Colonic mucosa (tissue), 4 donors: Measurements from ENCODE around the gene CYFIP1. TPM values are rescaled to one million over a fixed set of nuclear protein-coding genes. Genes with fewer than 3 reads are reported as not detected.

ENCODE experiments used
- DNase-seq: peaks from one replicate; pipeline ENCODE4 v3.0.0-alpha.2; 2020
- H3K27ac ChIP-seq: fragments of 200-600 bp; one replicate; pipeline ENCODE4 v1.8.0; 2021
- H3K27me3 ChIP-seq: fragments of 200-600 bp; one replicate; pipeline ENCODE4 v1.8.0; 2021
- H3K36me3 ChIP-seq: fragments of 200-600 bp; one replicate; pipeline ENCODE4 v1.8.0; 2021
- H3K4me1 ChIP-seq: fragments of 200-600 bp; one replicate; pipeline ENCODE4 v1.8.0; 2021; ENCODE audit warnings: mild to moderate bottlenecking
- H3K4me3 ChIP-seq: fragments of 200-600 bp; one replicate; pipeline ENCODE4 v1.8.0; 2021
- H3K9ac ChIP-seq, 2 donors: one replicate each; pipeline ENCODE4 v1.7.0; 2013; ENCODE audit warnings: control low read depth in 2 of 2, low read depth in 2 of 2, low read length in 2 of 2
- H3K9me3 ChIP-seq: fragments of 200-600 bp; one replicate; pipeline ENCODE4 v1.8.0; 2021
- intact Hi-C: fragments of 100-400 bp; cut with DNase I; formaldehyde crosslinking; loops from one replicate; pipeline ENCODE4 v1.14.1; 2022
- total RNA-seq, 2 donors: library from RNA; stranded (reverse); fragmentation: NEBNext Ultra II Directional in 1 of 2; extraction: Animal tissue kit (Norgen Biotek cat#: 25700) in 1 of 2; gene quantifications; one replicate each; pipeline ENCODE4 v1.2.1, GENCODE V29; 2021
- TF ChIP-seq, protein P1 (sequence below): fragments of 200-600 bp; IDR thresholded peaks from one replicate; pipeline ENCODE4 v1.8.0; 2022; ENCODE audit warnings: antibody characterized with exemption, mild to moderate bottlenecking
- donor health status: healthy.
- donor health status: DM: no; HTN: no; CAD: no.
- donor health status: DM: no; HTN: no; CAD: no.

CYFIP1 gene
- total RNA-seq, 2 donors from 2014 or later = 119 to 165 TPM

DNA sequence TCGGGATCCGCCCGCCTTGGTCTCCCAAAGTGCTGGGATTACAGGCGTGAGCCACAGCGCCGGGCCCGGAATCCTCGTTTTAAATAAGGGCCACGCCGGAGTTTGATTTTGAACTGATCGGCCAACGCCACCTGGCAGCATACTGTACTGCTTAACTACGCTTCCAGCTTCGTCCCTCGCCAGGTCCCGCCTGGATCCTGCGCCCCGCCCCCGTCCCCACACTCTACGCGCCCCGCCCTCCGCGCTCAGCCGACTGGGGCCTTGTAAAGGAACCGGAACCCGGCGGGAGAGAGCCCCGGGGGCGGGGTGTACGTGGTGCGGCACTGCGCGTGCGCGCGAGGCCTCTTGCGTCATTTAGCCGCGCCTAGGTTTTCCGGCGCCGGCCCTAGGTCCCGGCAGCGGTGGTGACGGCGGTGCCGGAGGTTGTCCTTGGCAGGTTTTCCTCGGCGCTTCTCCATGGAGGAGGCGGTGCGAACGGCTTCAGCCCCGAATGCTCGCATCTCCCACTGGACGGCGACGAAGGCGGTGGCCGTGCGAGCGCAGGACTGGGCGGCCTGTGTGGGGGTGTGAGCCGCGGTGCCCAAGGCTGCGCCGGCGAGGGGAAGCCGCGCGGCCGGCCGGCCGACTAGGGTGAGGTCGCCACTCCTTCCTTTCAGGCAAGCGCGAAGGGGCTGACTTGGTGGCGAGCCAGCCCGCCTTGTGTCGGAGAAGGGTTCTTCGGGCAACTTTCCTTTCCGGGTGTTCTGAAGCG, 141.7 kb downstream of the CYFIP1 start, which contains the start of gene NIPA2:
TSS of gene NIPA2 (plus strand) at position 375 of the 751 bp plus-strand sequence. CDS start 13,066 bp downstream, outside the sequence.
- H3K9ac ChIP-seq = peak within 1 kb of the TSS; percentile 79 to 97
- TF ChIP-seq, protein P1, sequence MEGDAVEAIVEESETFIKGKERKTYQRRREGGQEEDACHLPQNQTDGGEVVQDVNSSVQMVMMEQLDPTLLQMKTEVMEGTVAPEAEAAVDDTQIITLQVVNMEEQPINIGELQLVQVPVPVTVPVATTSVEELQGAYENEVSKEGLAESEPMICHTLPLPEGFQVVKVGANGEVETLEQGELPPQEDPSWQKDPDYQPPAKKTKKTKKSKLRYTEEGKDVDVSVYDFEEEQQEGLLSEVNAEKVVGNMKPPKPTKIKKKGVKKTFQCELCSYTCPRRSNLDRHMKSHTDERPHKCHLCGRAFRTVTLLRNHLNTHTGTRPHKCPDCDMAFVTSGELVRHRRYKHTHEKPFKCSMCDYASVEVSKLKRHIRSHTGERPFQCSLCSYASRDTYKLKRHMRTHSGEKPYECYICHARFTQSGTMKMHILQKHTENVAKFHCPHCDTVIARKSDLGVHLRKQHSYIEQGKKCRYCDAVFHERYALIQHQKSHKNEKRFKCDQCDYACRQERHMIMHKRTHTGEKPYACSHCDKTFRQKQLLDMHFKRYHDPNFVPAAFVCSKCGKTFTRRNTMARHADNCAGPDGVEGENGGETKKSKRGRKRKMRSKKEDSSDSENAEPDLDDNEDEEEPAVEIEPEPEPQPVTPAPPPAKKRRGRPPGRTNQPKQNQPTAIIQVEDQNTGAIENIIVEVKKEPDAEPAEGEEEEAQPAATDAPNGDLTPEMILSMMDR = no peak
- peak; percentile 99 for DNase-seq

DNA sequence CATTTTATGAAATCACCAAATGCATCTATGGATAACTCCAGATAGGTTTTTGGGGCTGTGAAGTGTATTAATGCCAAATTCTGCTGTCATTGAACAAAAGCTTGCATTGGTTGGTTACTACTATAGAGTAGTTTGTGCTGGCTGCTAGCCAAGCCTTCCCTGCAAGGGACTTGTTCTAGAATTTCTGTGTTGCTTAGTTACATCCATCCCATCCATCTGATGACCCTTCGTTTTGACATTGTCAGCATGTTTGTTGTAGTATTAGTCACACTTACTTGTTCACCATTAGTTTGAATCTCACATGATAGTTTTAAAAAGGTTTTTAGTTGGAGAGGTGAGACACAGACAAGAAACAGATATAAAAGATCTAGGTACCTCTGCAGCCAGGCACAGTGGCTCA, 148.7 kb downstream of the CYFIP1 start:
- H3K9me3 ChIP-seq = no peaks in the 10 kb centered on the region
- TF ChIP-seq, protein P1 = no peak
- DNase-seq = no peak
- H3K27ac ChIP-seq = no peak overlapping the region
- H3K36me3 ChIP-seq = no peaks in the 10 kb centered on the region
- no peaks in the 10 kb centered on the region for H3K4me1 ChIP-seq
- no peak overlapping the region for H3K9ac ChIP-seq
- H3K27me3 ChIP-seq = no peaks in the 10 kb centered on the region
- intact Hi-C loops = no loop called here
- no peak overlapping the region for H3K4me3 ChIP-seq

More for the DNA sequence above, 141.7 kb downstream of the CYFIP1 start, which contains the start of gene NIPA2:
- Histone ChIP-seq H3K27ac (peak within 1 kb of the TSS; percentile 96), H3K9me3 (no peaks in the 10 kb centered on the region), H3K4me3 (peak within 1 kb of the TSS; percentile 90), H3K4me1 (peaks cover 9% of the 10 kb centered on the region), H3K27me3 (no peaks in the 10 kb centered on the region), H3K36me3 (no peaks in the 10 kb centered on the region)
- intact Hi-C loops = loop anchor here (5.0 kb wide), 1 partner anchor 51 kb away; the partner anchor contains the start of gene NIPA1

DNA sequence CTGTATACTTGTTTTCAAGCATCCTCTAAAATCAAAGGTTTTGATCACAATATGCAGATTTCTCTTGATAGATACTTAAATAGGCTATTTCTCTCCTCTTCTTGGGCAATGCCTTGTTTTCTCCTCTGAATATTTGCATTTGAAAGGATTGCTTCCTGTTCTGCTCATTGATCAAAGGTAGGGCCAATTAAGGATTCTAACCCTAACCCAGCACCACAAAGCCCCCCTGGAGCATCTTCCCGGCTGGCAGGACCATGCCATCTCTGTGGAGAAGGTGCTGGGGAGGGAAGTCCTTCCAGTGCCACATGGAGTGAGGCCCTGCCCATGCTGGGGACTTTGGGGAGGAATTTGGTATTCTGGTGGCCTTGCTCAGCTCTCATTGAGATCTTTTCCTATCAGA, 153.0 kb downstream of the CYFIP1 start:
- Histone ChIP-seq H3K4me3 (no peak overlapping the region), H3K9ac (no peak overlapping the region), H3K27ac (no peak overlapping the region), H3K4me1 (no peaks in the 10 kb centered on the region), H3K9me3 (no peaks in the 10 kb centered on the region), H3K36me3 (no peaks in the 10 kb centered on the region), H3K27me3 (no peaks in the 10 kb centered on the region)
- TF ChIP-seq, protein P1 = no peak
- intact Hi-C loops = no loop called here
- DNase-seq = no peak

DNA sequence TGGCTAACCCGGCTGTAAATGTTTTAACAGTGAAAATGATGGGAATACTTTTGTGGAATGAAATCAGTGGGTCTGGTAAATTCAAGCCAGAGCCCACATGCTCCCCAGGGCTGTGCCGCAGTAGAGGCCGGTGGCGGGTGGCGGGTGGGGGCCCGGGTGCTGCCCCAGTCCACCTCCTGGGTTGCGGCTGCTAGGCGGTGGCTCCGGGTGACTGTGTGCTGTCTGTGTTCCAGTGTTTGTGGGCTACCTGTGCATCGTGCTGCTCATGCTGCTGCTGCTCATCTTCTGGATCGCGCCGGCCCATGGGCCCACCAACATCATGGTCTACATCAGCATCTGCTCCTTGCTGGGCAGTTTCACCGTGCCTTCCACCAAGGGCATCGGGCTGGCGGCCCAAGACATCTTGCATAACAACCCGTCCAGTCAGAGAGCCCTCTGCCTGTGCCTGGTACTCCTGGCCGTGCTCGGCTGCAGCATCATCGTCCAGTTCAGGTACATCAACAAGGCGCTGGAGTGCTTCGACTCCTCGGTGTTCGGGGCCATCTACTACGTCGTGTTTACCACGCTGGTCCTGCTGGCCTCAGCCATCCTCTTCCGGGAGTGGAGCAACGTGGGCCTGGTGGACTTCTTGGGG, 156.6 kb downstream of the CYFIP1 start:
- no peaks in the 10 kb centered on the region for H3K9me3 ChIP-seq
- TF ChIP-seq, protein P1 = no peak
- H3K27ac ChIP-seq = no peak overlapping the region
- H3K9ac ChIP-seq = no peak overlapping the region
- no peaks in the 10 kb centered on the region for H3K4me1 ChIP-seq
- no peaks in the 10 kb centered on the region for H3K36me3 ChIP-seq
- intact Hi-C loops = no loop called here
- DNase-seq = no peak
- H3K27me3 ChIP-seq = no peaks in the 10 kb centered on the region
- no peak overlapping the region for H3K4me3 ChIP-seq

DNA sequence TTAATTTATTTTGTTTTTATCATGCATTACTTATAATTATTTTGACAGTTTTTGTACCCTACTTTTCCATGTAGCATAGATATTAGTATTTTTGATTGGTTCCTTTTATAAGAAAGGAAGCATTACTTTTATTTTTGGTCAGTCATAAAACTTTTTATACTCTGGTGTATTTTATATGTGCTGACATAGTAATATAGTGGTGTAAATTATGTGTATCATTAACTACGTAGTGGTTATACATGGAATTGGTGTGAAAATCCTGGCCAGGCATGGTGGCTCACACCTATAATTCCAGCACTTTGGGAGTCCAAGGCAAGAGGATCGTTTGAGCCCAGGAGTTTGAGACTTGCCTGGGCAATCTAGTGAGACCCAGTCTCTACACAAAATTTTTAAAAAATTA, 160.5 kb downstream of the CYFIP1 start:
- H3K36me3 ChIP-seq = no peaks in the 10 kb centered on the region
- H3K27me3 ChIP-seq = no peaks in the 10 kb centered on the region
- no peak for DNase-seq
- intact Hi-C loops = no loop called here
- H3K9me3 ChIP-seq = no peaks in the 10 kb centered on the region
- H3K9ac ChIP-seq = no peak overlapping the region
- no peaks in the 10 kb centered on the region for H3K4me1 ChIP-seq
- H3K4me3 ChIP-seq = no peak overlapping the region
- TF ChIP-seq, protein P1 = no peak
- H3K27ac ChIP-seq = no peak overlapping the region

Other genes starting within 250 kb of the CYFIP1 start
- gene NIPA1, start 193.7 kb downstream of the CYFIP1 start, total RNA-seq = 10 to 100 TPM; 12.2 to 22.4 TPM
- gene NIPA2, start 141.7 kb downstream of the CYFIP1 start, total RNA-seq = 10 to 100 TPM; 72.2 to 99.5 TPM
- gene TUBGCP5, start 59.2 kb upstream of the CYFIP1 start, total RNA-seq = 10 to 100 TPM in 1 of 2 donors, 1 to 10 TPM in 1; 7.5 to 10.9 TPM
- gene GOLGA6L1, start 156.5 kb upstream of the CYFIP1 start, total RNA-seq = not detected